GM12874 (cell line): ENCODE data around the gene SNX15.

Source experiments
- CTCF ChIP-seq: IDR thresholded peaks from 2 replicates; pipeline ENCODE4 v1.5.1; 2011; ENCODE audit warnings: low read depth, mild to moderate bottlenecking, control low read depth, low read length, moderate library complexity; ENCODE audit not compliant: insufficient read depth

SNX15 gene

GRCh38 chr11:65083134-65083833 lies 56.0 kb downstream of the SNX15 start:
- TF ChIP-seq CTCF, result no peak

- no peak for TF ChIP-seq CTCF
These were observed 56.8 kb downstream of the SNX15 start, which contains the start of the genes CDCA5 and ZFPL1 for GRCh38 chr11:65083834-65084597. Gene CDCA5, minus strand, starts transcription at chr11:65084040. Its CDS starts 62 bp downstream, at chr11:65083978. Gene ZFPL1, plus strand, starts transcription at chr11:65084222. Its CDS starts 477 bp downstream, at chr11:65084699.

GRCh38 chr11:65084598-65085375 lies 57.5 kb downstream of the SNX15 start:
- no peak for TF ChIP-seq CTCF

- TF ChIP-seq CTCF, result no peak
These were observed 58.2 kb downstream of the SNX15 start for GRCh38 chr11:65085446-65085845.

GRCh38 chr11:65086809-65087208 lies 59.6 kb downstream of the SNX15 start:
- no peak for TF ChIP-seq CTCF

- no peak for TF ChIP-seq CTCF
These were observed 60.0 kb downstream of the SNX15 start for GRCh38 chr11:65087216-65087615.

- TF ChIP-seq CTCF, result no peak
These were observed 60.6 kb downstream of the SNX15 start for GRCh38 chr11:65087827-65088226.
